DMS153 treated with DMSO at 0.1 percent for 48 hours (cell line): ENCODE measurements around the gene TENM3.

ENCODE experiments used
- DNase-seq: peaks from one replicate; lab custom pipeline; 2025; ENCODE audit not compliant: unreplicated experiment; lab: John Stamatoyannopoulos, UW

The TENM3 gene

GRCh38 chr4:182280436-182281111, 37.4 kb downstream of the TENM3 start:
- DNase-seq: no peak

- no peak for DNase-seq
Measured at GRCh38 chr4:182286035-182286434, 42.8 kb downstream of the TENM3 start.

GRCh38 chr4:182286931-182287330, 43.7 kb downstream of the TENM3 start:
- no peak for DNase-seq

DNA sequence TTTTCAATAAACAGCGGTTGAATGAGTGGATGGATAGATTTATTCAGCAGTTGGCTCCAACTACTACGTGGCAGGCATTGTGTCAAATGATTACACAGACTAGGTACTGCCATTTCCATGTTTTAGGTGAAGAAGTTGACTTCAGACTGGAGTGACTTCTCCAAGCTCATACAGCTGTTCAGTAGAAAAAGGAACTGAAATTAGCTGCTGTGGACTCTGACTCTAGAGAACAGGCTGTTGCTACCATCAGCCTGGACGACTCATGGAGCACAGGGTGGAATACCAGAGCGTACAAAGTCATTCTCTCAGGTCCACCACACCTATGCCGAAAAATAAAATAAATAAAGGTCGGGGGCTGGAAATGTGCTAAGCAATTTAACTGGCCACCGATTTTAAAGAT, 45.3 kb downstream of the TENM3 start:
- no peak for DNase-seq

DNA sequence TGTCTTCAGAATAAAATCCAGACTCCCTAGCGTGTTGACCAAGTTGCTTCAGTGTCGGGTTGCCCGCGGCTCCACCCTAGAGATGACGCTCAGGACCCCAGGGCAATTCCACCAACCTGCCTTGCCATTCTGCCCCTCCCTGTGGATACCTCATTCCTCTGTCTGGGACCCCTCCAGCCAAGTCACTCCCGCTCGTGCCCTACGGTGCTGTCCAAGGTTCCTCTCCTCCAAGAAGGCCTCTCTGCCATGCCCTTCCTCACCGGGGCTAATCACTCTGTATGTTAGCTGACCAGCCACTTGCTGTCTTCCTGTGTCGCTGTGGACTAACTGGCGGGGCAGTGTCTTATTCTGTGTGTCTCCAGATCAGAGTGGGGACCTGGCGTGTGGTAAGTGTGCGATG, 46.6 kb downstream of the TENM3 start:
- no peak for DNase-seq

DNA sequence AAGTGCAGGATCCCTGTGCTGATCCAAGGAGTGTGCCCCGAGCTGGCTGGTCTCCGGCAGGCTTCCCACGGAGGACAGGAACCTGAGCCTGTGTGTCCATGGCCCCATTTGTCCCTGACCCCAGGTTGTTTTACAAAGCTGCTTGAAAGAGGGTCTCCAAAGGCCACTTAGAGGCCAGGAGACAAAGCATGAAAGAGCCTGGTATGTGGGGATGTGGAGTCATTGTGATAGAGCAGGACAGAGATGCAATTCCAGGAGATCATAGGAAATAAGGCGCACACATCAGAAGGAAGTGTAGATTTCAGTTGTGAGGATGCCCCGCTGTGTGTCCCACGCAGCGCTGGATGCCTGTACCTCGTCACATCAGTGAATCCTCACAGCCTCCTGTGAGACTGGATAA, 48.0 kb downstream of the TENM3 start:
- no peak for DNase-seq

- DNase-seq: no peak
Measured at GRCh38 chr4:182291597-182292270, 48.5 kb downstream of the TENM3 start.

DNA sequence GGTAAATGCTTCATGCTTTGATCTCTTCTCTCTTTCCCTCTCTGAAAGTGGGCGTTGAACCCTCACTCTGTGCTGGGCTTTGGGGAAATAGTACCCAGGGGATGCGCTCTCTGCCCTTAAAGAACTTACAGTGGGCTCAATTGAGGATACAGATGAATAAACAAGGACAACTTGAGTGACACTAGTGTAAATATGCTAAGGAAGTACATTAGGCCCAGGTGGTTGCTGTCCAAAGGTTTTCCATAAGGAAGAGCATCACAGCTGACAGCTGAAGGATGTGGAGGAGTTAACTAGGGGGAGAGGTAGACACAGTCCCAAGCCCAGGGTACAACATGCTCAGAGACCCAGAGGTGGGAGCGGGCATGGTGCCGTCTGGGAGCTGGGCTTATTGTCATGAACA, 49.4 kb downstream of the TENM3 start:
- DNase-seq: no peak

DNA sequence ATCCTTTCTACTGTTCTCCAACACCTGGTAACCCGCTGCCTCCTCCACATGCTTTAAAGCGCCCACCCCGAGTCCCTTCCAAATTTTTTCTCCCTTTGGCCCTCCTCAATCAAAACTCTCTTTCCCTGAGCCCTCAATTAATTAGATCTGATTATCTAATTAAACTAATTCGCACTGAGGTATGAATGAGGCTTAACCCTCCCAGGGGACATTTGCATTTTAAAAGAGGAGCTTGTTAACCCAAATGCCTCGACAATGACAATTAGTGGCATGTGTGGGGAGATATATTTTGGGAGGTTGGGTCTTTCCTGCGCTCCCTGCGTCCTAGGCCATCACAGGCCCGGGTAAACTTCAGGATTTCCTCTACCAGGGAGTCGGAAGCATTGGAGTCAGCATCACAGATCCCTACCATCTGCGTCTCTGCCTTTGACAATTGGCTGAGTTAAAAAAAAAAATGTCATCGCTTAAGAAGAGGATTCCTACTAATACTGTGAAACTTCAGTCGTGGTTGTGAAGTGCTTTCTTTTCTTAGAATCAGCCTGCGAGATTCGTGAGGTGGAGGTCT, 50.6 kb downstream of the TENM3 start:
- no peak for DNase-seq

DNA sequence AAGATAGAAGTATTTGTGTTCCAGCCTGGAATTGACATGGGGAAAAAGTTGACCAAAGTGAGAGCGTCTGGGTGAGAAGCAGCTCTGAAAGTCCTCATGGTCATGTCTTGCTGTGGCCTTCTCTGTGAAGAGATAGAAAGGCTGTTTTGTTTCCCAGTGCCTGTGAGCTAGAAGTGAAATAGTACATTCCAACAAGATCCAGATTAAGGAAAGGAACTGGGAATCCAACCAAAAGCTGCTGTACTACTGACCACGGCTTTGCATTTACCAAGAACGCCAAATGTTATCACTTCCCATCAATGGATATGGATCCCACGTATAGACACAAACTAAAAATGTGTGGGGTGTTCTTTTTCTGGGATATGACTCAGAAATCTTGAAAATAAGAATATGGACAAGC, 51.2 kb downstream of the TENM3 start:
- DNase-seq: no peak

- DNase-seq: no peak
Measured at GRCh38 chr4:182297659-182298058, 54.5 kb downstream of the TENM3 start.

DNA sequence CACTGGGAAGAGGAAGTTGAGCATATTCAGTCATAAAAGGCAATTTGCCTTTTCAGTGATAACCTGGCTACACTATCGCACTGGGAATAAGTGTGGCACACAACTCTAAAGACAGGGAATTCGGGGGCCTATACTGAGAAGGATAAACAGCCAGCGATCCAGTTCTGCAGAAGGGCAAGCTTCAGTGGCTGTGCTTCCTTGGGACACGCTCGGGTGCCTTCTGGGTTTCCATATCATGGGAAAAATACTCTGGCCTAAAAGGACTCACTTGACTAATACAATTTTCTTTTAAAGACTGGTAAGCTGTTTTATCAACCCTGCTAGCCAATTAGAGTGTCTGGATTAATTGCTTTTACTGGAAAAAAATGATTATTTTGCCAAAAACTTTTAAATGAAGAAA, 58.5 kb downstream of the TENM3 start:
- DNase-seq: no peak

- DNase-seq: no peak
Measured at GRCh38 chr4:182303847-182304246, 60.6 kb downstream of the TENM3 start.

DNA sequence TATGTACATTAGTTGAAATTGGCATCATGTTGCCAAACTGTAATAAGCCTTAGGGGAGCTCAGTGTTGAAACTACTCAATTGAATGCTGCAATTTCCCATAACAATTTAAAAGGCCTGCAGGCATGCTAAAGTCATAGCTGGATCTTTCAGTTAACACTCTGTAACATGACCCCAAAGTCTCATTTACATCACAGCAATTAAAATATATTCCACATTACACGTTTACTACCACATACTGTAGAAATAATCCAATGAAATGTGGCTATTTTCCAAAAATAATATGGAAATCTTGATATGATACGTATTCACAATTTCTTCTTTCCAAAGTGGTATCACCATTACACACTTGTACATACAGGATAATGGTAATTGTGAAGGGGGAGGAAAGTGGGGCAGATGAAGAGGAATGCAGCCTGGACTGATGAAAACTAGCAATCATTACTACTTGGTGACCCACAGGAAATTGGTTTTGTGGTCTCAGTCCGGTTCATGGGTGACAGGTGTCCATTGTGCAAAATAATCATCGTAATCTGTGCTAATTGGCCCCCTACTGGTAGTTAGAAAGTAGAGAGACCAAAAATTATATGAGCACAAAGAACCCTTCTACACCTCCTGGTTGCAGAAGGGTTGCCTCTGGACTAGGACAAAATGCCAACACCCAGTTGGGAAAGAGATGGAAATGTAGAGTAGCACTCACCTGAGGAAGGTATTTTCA, 63.7 kb downstream of the TENM3 start:
- DNase-seq: no peak

DNA sequence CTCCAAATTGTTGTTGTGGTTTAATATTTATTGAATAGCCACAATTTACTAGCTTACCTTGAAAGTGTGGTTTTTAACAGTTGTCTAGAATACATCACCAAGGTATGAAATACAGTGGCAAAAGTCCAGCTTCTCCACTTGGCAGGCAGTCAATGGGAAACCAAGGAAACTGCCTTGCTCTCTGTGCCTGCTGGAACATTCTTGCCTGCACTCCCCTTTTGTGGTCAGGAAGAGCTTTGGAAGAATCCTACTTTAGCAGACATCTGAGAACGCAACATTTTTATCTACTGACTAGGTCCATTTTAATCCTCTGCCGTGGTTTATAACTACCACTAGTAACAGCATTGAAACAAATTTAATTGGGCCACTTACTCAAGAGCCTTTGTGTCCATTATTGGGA, 64.5 kb downstream of the TENM3 start:
- DNase-seq: no peak

- DNase-seq: no peak
Measured at GRCh38 chr4:182309877-182310276, 66.7 kb downstream of the TENM3 start.

- no peak for DNase-seq
Measured at GRCh38 chr4:182310316-182310715, 67.1 kb downstream of the TENM3 start.

GRCh38 chr4:182310962-182311361, 67.8 kb downstream of the TENM3 start:
- no peak for DNase-seq

- no peak for DNase-seq
Measured at GRCh38 chr4:182314537-182314936, 71.3 kb downstream of the TENM3 start.

GRCh38 chr4:182318256-182318655, 75.1 kb downstream of the TENM3 start:
- no peak for DNase-seq

DNA sequence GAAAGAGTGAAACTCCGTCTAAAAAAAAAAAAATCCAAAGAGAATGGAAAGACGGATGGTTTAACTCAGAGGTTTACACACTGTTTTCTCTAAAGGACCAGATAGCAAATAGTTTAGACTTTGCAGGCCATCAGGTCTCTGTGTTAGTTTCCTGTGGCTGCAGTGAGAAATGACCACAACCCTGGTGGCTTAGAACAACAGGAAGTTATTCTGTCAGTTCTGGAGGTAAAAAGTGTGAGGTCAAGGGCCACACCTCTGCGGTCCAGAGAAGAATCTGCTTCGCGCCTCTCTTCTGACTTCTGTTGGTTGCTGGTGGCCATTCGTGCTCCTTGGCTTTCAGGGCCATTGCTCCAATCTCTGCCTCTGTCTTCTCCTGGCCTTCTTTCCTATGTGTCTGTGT, 76.9 kb downstream of the TENM3 start:
- DNase-seq: no peak

GRCh38 chr4:182320580-182320979, 77.4 kb downstream of the TENM3 start:
- DNase-seq: no peak
